ENCODE data around the gene ZGPAT. TPM values are rescaled to one million over a fixed set of nuclear protein-coding genes. Genes with fewer than 3 reads are reported as not detected.

Gene ZGPAT
- total and polyA plus RNA-seq, 2 donors (not counting 3 experiments of a cell fraction or from before 2014, with no cell fraction given): 23.1 to 29.3 TPM

DNA sequence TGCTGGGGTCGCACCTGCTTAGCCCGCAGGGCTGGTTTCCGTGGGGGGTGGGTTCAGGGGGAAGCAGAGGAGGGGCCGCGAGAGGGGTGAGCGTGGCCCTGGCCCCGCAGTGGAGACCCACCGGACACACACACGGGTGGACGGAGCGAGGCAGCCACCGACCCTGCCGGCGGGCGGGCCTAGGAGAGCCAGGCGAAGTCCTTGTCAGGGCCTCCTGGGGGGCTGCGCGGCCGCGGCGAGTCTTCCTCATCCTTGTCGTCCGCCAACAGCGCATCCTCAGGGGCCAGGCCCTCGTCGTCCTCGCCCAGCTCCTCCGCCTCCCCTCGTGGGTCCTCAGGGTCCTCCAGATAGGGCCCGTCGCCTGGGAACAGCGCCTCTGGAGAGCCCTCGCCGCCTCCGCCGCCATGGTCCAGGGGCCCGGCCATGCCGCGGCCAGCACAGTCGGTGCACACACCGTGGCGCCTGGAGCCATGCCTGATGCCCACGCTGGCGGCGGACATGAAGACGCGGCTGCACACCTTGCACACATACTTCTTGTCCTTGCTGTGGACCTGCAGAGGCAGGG is 39.0 kb downstream of the ZGPAT start:
- POLR2A ChIA-PET: no interaction called here
- H3K79me2 ChIP-seq (ENCODE audit: control insufficient read depth, insufficient read depth, low read length): no peaks in the 10 kb centered on the region
- no peak overlapping the region for H3K9ac ChIP-seq (replicated peaks; ENCODE audit: extremely low read depth, insufficient read depth, low read length)
- no peaks in the 10 kb centered on the region for H3K27me3 ChIP-seq (ENCODE audit: control insufficient read depth in 2 of 2, insufficient read depth in 2 of 2, low read length in 2 of 2)
- no TSS peak for BruUV-seq (replicated peaks)
- H3K4me2 ChIP-seq (ENCODE audit: insufficient read depth, low read length): no peak overlapping the region
- FAIRE-seq: no peak
- no peaks in the 10 kb centered on the region for H3K4me1 ChIP-seq (ENCODE audit: control insufficient read depth, extremely low read depth, insufficient read depth, low read length)
- TF ChIP-seq, protein P1, sequence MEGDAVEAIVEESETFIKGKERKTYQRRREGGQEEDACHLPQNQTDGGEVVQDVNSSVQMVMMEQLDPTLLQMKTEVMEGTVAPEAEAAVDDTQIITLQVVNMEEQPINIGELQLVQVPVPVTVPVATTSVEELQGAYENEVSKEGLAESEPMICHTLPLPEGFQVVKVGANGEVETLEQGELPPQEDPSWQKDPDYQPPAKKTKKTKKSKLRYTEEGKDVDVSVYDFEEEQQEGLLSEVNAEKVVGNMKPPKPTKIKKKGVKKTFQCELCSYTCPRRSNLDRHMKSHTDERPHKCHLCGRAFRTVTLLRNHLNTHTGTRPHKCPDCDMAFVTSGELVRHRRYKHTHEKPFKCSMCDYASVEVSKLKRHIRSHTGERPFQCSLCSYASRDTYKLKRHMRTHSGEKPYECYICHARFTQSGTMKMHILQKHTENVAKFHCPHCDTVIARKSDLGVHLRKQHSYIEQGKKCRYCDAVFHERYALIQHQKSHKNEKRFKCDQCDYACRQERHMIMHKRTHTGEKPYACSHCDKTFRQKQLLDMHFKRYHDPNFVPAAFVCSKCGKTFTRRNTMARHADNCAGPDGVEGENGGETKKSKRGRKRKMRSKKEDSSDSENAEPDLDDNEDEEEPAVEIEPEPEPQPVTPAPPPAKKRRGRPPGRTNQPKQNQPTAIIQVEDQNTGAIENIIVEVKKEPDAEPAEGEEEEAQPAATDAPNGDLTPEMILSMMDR (IDR thresholded peaks at IDR 0.05; ENCODE audit: extremely low read depth in 1 of 2, insufficient read depth in 1 of 2, low read depth in 1 of 2, low read length in 2 of 2): no peak
- TF ChIP-seq GATA2 (IDR thresholded peaks at IDR 0.05; ENCODE audit: insufficient read depth, insufficient read length, low read depth, low read length) (no peak), EZH2 (IDR thresholded peaks at IDR 0.05; ENCODE audit: borderline replicate concordance, low read depth, low read length, severe bottlenecking) (no peak), POLR2AphosphoS5 (IDR thresholded peaks at IDR 0.05; ENCODE audit: insufficient read depth, low read depth, low read length) (no peak), JUN (IDR thresholded peaks at IDR 0.05; ENCODE audit: borderline replicate concordance, insufficient read depth, insufficient read length, low read depth) (no peak), POLR2A (IDR thresholded peaks at IDR 0.05; ENCODE audit: low read depth, low read length) (no peak), MYC (IDR thresholded peaks at IDR 0.05; ENCODE audit: low read depth, low read length) (no peak), FOS (IDR thresholded peaks at IDR 0.05; ENCODE audit: borderline replicate concordance, insufficient read depth, low read length) (no peak)
- TF ChIP-seq, protein P2, sequence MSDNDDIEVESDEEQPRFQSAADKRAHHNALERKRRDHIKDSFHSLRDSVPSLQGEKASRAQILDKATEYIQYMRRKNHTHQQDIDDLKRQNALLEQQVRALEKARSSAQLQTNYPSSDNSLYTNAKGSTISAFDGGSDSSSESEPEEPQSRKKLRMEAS (IDR thresholded peaks at IDR 0.05; ENCODE audit: insufficient read depth, insufficient read length): no peak
- intact Hi-C loops (cut with micrococcal nuclease): no loop called here
- peaks cover 0 to 16% of the 10 kb centered on the region in 2 experiments for H3K36me3 ChIP-seq (ENCODE audit: control insufficient read depth in 2 of 2, extremely low read depth in 1 of 2, insufficient read depth in 2 of 2, low read length in 2 of 2)
- H3K4me3 ChIP-seq (replicated peaks in 1 of 3; ENCODE audit: insufficient read depth in 1 of 3, low read depth in 1 of 3, low read length in 3 of 3): no peak overlapping the region
- H3K9me3 ChIP-seq (replicated peaks; ENCODE audit: control insufficient read depth, insufficient read depth, low read length): no peaks in the 10 kb centered on the region
- no peak overlapping the region for H3K27ac ChIP-seq (ENCODE audit: insufficient read depth, low read depth, low read length)
- dilution Hi-C loops (cut with MboI; ENCODE audit: extremely low pct_ligation_motif_present, low sequenced_read_pairs): no loop called here
- H3K9me1 ChIP-seq (replicated peaks; ENCODE audit: control insufficient read depth, extremely low read depth, insufficient read depth, low read length): no peaks in the 10 kb centered on the region
- H2AFZ ChIP-seq (ENCODE audit: low read depth, low read length): no peak overlapping the region
- CTCF ChIA-PET: no interaction called here
- H4K20me1 ChIP-seq (replicated peaks; ENCODE audit: control insufficient read depth, extremely low read depth, insufficient read depth, low read length): no peaks in the 10 kb centered on the region
- DNase-seq (ENCODE audit: low read depth, low spot score): no peak
